CD4-positive, CD25-positive, alpha-beta regulatory T cell (primary cell): ENCODE data around the gene CES5A. TPM values are rescaled to one million over a fixed set of nuclear protein-coding genes. Genes with fewer than 3 reads are reported as not detected.

Experiments
- ATAC-seq, 2 donors: fragments of 150-1000 bp; cut with Tn5 transposase; one replicate each; pipeline ENCODE4 v1.10.0; 2021; ENCODE audit warnings: low read depth in 2 of 2, moderate number of reproducible peaks in 2 of 2, moderate library complexity in 1 of 2
- DNase-seq, 3 donors: peaks; one replicate each; pipeline versions ENCODE4 v3.0.0 to v3.0.0-alpha.2; 2012 to 2022; ENCODE audit warnings: mixed read lengths in 1 of 3
- H3K27ac ChIP-seq: one replicate; pipeline ENCODE4 v1.7.0; 2013; ENCODE audit warnings: mild to moderate bottlenecking, low read length; ENCODE audit not compliant: insufficient read depth, poor library complexity, severe bottlenecking
- H3K27me3 ChIP-seq: one replicate; pipeline ENCODE4 v1.7.0; 2013; ENCODE audit warnings: low read length; ENCODE audit not compliant: control insufficient read depth, insufficient read depth
- H3K36me3 ChIP-seq: one replicate; pipeline ENCODE4 v1.7.0; 2013; ENCODE audit warnings: mild to moderate bottlenecking, low read length, moderate library complexity; ENCODE audit not compliant: control insufficient read depth, insufficient read depth
- H3K4me1 ChIP-seq: 2 replicates; pipeline ENCODE4 v1.7.0; 2013; ENCODE audit warnings: mild to moderate bottlenecking, low read length; ENCODE audit not compliant: insufficient read depth, control insufficient read depth, poor library complexity, severe bottlenecking
- H3K4me3 ChIP-seq: one replicate; pipeline ENCODE4 v1.7.0; 2013; ENCODE audit warnings: low read depth, mild to moderate bottlenecking, low read length, moderate library complexity
- H3K9me3 ChIP-seq, 2 experiments: 1 replicate in 1 of 2; 2 replicates in 1 of 2; pipeline ENCODE4 v1.7.0; 2013; ENCODE audit warnings: low read length in 2 of 2, mild to moderate bottlenecking in 1 of 2, moderate library complexity in 1 of 2; ENCODE audit not compliant: control insufficient read depth in 2 of 2
- H3K27ac Mint-ChIP-seq, 3 donors: one replicate each; pipeline ENCODE4 v1.8.0; 2020 to 2022; ENCODE audit warnings: mild to moderate bottlenecking in 3 of 3, mixed read lengths in 3 of 3, moderate library complexity in 2 of 3
- H3K27me3 Mint-ChIP-seq: one replicate; pipeline ENCODE4 v1.8.0; 2022; ENCODE audit warnings: mild to moderate bottlenecking, mixed read lengths
- H3K36me3 Mint-ChIP-seq: one replicate; pipeline ENCODE4 v1.8.0; 2020; ENCODE audit warnings: mixed read lengths
- H3K4me1 Mint-ChIP-seq, 4 donors: one replicate each; pipeline ENCODE4 v1.8.0; 2020 to 2022; ENCODE audit warnings: mixed read lengths in 4 of 4, mild to moderate bottlenecking in 1 of 4
- H3K4me3 Mint-ChIP-seq, 4 donors: one replicate each; pipeline ENCODE4 v1.8.0; 2020 to 2022; ENCODE audit warnings: mild to moderate bottlenecking in 4 of 4, mixed read lengths in 4 of 4, moderate library complexity in 3 of 4
- H3K9me3 Mint-ChIP-seq, 7 donors: one replicate each; pipeline ENCODE4 v1.8.0; 2020 to 2022; ENCODE audit warnings: mixed read lengths in 7 of 7, mild to moderate bottlenecking in 3 of 7, moderate library complexity in 2 of 7
- polyA plus RNA-seq, 4 donors: library from polyadenylated mRNA; unstranded; fragments of 300-500 nt; fragmentation: Illumina TruSeq; gene quantifications; one replicate each; pipeline ENCODE4 v1.2.3, GENCODE V29; 2021
- total RNA-seq: library from RNA; stranded (reverse); gene quantifications from one replicate; pipeline ENCODE4 v1.2.3, GENCODE V29; 2022

CES5A gene
- total and polyA plus RNA-seq, 5 donors from 2014 or later: not detected

DNA sequence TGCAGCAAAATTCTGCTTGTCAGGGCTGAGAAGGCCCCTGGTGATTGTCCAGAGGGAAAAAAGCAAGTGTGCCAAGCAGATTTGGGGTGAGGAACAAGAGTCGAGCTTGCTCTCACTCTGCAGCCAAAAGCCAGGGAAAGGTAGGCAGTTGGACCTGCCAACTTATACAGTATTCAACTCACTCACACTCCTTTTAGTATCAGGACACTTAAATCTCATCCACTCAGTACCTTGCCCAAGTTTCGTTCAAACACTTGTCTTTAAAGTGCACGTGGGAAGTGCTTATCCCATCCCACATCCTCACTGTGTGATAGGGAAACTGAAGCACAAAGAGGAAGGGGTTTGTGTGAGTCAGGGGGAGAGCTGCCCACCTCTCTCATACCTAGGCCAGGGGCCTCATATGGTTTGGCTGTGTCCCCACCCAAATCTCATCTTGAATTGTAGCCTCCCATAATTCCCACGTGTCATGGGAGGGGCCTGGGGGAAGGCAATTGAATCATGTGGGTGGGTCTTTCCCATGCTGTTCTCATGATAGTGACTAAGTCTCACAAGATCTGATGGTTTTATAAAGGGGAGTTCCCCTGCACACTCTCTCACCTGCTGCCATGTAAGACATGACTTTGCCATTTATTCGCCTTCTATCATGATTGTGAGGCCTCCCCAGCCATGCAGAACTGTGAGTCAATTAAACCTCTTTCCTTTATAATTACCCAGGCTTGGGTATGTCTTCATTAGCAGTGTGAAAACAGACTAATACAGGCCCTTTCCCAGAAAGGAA lies 25.6 kb upstream of the CES5A start:
- no peaks in the 10 kb centered on the region for H3K36me3 Mint-ChIP-seq
- ATAC-seq (no peak), DNase-seq (no peak)
- H3K27ac Mint-ChIP-seq: no peak overlapping the region
- no peak overlapping the region for H3K4me3 Mint-ChIP-seq
- Histone ChIP-seq H3K27ac (no peak overlapping the region), H3K36me3 (no peaks in the 10 kb centered on the region), H3K27me3 (no peaks in the 10 kb centered on the region), H3K4me1 (no peaks in the 10 kb centered on the region), H3K4me3 (no peak overlapping the region), H3K9me3 (peaks cover 7 to 12% of the 10 kb centered on the region in 2 experiments)
- peaks cover 5% of the 10 kb centered on the region for H3K27me3 Mint-ChIP-seq
- peaks cover 0 to 28% (median 4%) of the 10 kb centered on the region in 7 donors for H3K9me3 Mint-ChIP-seq
- no peaks in the 10 kb centered on the region for H3K4me1 Mint-ChIP-seq

DNA sequence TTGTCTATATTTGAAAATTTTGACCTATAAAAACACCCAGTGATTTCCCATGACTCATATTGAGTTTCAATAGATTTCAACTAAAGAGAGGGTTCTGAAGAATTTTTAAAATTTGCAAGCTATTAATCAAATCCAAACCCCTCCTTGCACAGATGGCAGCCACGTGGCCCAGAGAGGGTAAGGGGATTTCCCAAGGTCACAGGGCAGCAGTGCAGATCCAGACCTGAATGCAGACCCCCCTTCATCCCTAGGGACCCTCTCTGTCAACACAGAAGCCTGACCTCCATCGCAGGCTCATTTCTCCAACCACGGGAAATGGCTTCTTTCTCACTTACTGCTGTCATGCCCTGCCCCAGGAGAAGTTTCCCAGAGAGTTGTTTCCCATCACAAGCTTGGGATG lies 24.7 kb upstream of the CES5A start:
- Histone ChIP-seq H3K4me3 (no peak overlapping the region), H3K27ac (no peak overlapping the region), H3K9me3 (peaks cover 7 to 12% of the 10 kb centered on the region in 2 experiments), H3K4me1 (no peaks in the 10 kb centered on the region), H3K27me3 (no peaks in the 10 kb centered on the region), H3K36me3 (no peaks in the 10 kb centered on the region)
- no peak for ATAC-seq
- H3K36me3 Mint-ChIP-seq: no peaks in the 10 kb centered on the region
- peaks cover 5% of the 10 kb centered on the region for H3K27me3 Mint-ChIP-seq
- no peak overlapping the region for H3K27ac Mint-ChIP-seq
- H3K9me3 Mint-ChIP-seq: peaks cover 0 to 33% (median 4%) of the 10 kb centered on the region in 7 donors
- H3K4me3 Mint-ChIP-seq: no peak overlapping the region
- no peak for DNase-seq
- no peaks in the 10 kb centered on the region for H3K4me1 Mint-ChIP-seq

DNA sequence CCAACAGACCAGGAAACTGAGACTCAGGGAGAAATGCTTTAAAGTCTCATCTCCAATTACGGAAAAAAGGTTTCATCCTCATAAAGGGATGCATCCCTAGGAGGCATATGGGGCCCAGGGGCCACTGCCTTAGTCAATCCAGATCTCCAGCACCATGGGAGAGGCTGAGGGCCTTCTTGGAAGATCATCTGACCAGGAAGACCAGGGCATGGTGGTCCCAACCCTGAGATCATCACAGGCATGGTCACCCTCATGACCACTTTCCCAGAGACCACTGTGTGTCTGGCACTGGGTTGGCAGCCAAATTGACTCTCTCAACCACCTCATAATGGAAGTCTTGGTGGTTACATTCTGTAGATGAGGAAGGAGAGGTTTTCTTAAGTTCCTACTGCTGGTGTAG lies 23.4 kb upstream of the CES5A start:
- H3K4me1 ChIP-seq: no peaks in the 10 kb centered on the region
- DNase-seq (no peak), ATAC-seq (no peak)
- Mint-ChIP-seq H3K27me3 (peaks cover 5% of the 10 kb centered on the region), H3K9me3 (peaks cover 0 to 22% (median 4%) of the 10 kb centered on the region in 7 donors), H3K4me1 (no peaks in the 10 kb centered on the region), H3K4me3 (no peak overlapping the region), H3K27ac (no peak overlapping the region), H3K36me3 (no peaks in the 10 kb centered on the region)
- H3K36me3 ChIP-seq: no peaks in the 10 kb centered on the region
- no peak overlapping the region for H3K4me3 ChIP-seq
- no peaks in the 10 kb centered on the region for H3K27me3 ChIP-seq
- no peak overlapping the region for H3K27ac ChIP-seq
- H3K9me3 ChIP-seq: peaks cover 0 to 5% of the 10 kb centered on the region in 2 experiments

DNA sequence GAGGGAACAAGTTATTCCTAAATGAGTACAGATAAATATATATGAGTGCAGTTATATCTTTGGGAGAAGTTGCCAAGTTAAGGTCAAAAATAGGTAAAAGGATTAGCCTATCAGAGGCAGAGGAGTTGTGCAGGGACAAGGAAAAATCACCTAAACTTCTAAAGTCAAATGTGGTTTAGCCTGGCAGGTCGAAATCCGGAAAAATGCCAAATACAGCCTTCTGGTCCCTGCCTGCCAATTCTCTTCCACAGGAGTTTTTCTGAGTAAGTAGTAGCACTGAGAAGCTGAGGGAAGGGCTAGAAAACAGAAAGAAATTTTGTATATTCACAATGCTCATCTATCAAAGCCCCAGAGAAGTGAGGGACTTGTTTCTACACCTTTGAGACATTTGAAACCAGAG lies 17.6 kb upstream of the CES5A start:
- Histone ChIP-seq H3K27ac (no peak overlapping the region), H3K36me3 (no peaks in the 10 kb centered on the region), H3K27me3 (no peaks in the 10 kb centered on the region), H3K4me1 (no peaks in the 10 kb centered on the region), H3K9me3 (peaks cover 0 to 7% of the 10 kb centered on the region in 2 experiments), H3K4me3 (no peak overlapping the region)
- ATAC-seq: no peak
- Mint-ChIP-seq H3K9me3 (peaks cover 2 to 46% (median 7%) of the 10 kb centered on the region in 7 donors), H3K4me1 (no peaks in the 10 kb centered on the region), H3K27ac (no peak overlapping the region), H3K4me3 (no peak overlapping the region), H3K27me3 (no peaks in the 10 kb centered on the region), H3K36me3 (peaks cover 5% of the 10 kb centered on the region)
- DNase-seq: no peak

DNA sequence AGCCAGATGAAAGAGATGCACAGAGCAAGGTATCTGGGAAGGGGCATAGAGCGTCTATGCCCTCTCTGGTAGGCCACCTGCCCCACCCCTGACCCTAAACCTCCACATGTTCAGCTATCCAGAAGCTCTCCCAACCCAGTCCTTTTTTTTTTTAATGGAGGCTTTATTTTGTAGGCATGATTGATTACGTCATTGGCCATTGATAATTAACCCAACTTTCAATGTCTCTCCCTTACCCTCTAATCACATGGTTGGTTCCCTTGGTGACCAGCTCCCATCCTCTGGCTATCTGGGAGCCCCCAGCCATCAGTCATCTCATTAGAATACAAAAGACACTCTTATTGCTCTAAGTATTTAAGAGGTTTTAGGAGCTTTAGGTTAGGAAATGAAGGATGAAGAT lies 14.3 kb upstream of the CES5A start:
- Histone ChIP-seq H3K9me3 (peaks cover 0 to 5% of the 10 kb centered on the region in 2 experiments), H3K36me3 (no peaks in the 10 kb centered on the region), H3K4me3 (no peak overlapping the region), H3K4me1 (no peaks in the 10 kb centered on the region), H3K27ac (no peak overlapping the region), H3K27me3 (no peaks in the 10 kb centered on the region)
- H3K27me3 Mint-ChIP-seq: no peaks in the 10 kb centered on the region
- no peak for DNase-seq
- H3K4me1 Mint-ChIP-seq: no peaks in the 10 kb centered on the region
- no peak overlapping the region for H3K27ac Mint-ChIP-seq
- no peak for ATAC-seq
- H3K36me3 Mint-ChIP-seq: peaks cover 5% of the 10 kb centered on the region
- peaks cover 2 to 38% (median 9%) of the 10 kb centered on the region in 7 donors for H3K9me3 Mint-ChIP-seq
- no peak overlapping the region for H3K4me3 Mint-ChIP-seq

DNA sequence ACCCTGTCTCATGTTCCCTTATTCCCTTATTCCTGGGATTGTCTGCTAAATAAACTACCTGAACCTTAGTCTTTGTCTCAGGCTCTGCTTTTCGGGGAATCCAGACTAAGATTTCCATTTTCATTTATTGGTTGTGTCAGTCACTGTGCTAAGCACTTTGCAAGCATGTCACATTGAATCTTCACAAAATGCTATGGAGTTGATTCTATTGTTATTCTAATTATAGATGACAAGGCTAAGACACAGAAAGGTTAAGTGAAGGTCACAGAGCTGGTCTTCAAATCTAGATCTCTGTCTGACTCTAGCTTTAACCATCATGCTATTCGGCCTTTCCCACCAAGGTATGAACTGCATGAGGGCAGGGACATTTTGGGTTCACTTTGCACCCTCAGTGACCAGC lies 13.4 kb upstream of the CES5A start:
- no peak overlapping the region for H3K27ac ChIP-seq
- no peaks in the 10 kb centered on the region for H3K27me3 ChIP-seq
- Mint-ChIP-seq H3K36me3 (peaks cover 5% of the 10 kb centered on the region), H3K9me3 (peaks cover 2 to 35% (median 8%) of the 10 kb centered on the region in 7 donors), H3K4me3 (no peak overlapping the region), H3K27me3 (no peaks in the 10 kb centered on the region), H3K4me1 (no peaks in the 10 kb centered on the region), H3K27ac (no peak overlapping the region)
- ATAC-seq (no peak), DNase-seq (no peak)
- no peaks in the 10 kb centered on the region for H3K36me3 ChIP-seq
- peaks cover 0 to 4% of the 10 kb centered on the region in 2 experiments for H3K9me3 ChIP-seq
- H3K4me1 ChIP-seq: no peaks in the 10 kb centered on the region
- H3K4me3 ChIP-seq: no peak overlapping the region

DNA sequence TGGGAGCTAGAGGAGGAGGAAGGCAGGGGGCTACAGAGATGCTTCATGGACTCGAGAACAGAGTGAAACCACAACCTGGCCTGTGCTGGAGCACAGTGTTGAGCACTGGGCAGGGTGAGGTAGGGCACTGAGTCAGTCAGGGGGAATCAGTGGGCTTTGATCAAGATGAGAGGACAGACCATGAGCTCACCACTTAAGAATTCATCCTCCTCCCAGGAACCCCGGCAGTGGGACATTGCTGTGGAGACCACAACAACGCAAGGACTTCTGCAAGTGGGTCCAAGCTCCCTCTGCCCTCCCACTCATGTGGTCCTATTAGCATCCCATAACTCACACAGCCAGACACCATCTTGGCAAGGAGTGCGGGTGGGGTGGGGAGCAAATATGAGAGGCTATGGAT lies 1.7 kb upstream of the CES5A start:
- H3K9me3 ChIP-seq: no peaks in the 10 kb centered on the region
- Mint-ChIP-seq H3K27ac (peak overlapping the region in 1 of 3 donors; percentile 78), H3K4me3 (no peak overlapping the region), H3K36me3 (no peaks in the 10 kb centered on the region), H3K27me3 (no peaks in the 10 kb centered on the region), H3K9me3 (peaks cover 0 to 4% (median 0%) of the 10 kb centered on the region in 7 donors), H3K4me1 (no peaks in the 10 kb centered on the region)
- H3K27me3 ChIP-seq: no peaks in the 10 kb centered on the region
- H3K4me1 ChIP-seq: no peaks in the 10 kb centered on the region
- no peak overlapping the region for H3K4me3 ChIP-seq
- DNase-seq: no peak
- H3K27ac ChIP-seq: no peak overlapping the region
- no peaks in the 10 kb centered on the region for H3K36me3 ChIP-seq
- no peak for ATAC-seq

DNA sequence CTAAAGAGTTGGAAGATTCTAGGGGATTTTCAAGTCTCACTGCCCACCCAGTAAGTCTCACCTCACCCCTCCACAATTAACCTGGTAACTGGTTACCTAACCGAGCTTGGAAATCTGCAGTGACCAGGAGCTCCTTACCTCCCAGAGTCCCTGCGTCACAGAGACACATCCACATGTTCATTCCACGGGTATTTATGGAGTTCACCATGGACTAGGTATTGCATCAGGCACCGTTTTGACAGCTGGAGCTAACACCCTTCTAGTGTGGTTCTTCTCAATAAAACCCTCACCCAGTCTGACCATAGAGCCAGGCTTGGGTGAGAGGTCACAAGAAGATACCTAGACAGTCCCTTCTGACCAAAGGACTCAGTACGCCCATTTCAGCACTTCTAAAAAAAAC lies 2.1 kb downstream of the CES5A start:
- H3K4me3 ChIP-seq: no peak overlapping the region
- no peak overlapping the region for H3K27ac Mint-ChIP-seq
- no peak overlapping the region for H3K27ac ChIP-seq
- no peak for ATAC-seq
- H3K9me3 Mint-ChIP-seq: peaks cover 0 to 6% (median 0%) of the 10 kb centered on the region in 7 donors
- no peaks in the 10 kb centered on the region for H3K4me1 ChIP-seq
- no peaks in the 10 kb centered on the region for H3K27me3 ChIP-seq
- no peaks in the 10 kb centered on the region for H3K36me3 Mint-ChIP-seq
- H3K4me3 Mint-ChIP-seq: no peak overlapping the region
- DNase-seq: no peak
- H3K27me3 Mint-ChIP-seq: no peaks in the 10 kb centered on the region
- H3K9me3 ChIP-seq: no peaks in the 10 kb centered on the region
- H3K36me3 ChIP-seq: no peaks in the 10 kb centered on the region
- H3K4me1 Mint-ChIP-seq: no peaks in the 10 kb centered on the region
